Osteocyte (in vitro differentiated cells): ENCODE data around the gene ARHGEF7. TPM values are rescaled to one million over a fixed set of nuclear protein-coding genes. Genes with fewer than 3 reads are reported as not detected.

Source experiments
- DNase-seq: peaks from one replicate; pipeline ENCODE4 v3.0.0; 2021; ENCODE audit warnings: mixed read lengths; ENCODE audit not compliant: unreplicated experiment; ENCODE audit errors: extremely low spot score
- H3K27ac Mint-ChIP-seq: one replicate; pipeline ENCODE4 v1.8.0; 2021; ENCODE audit warnings: mild to moderate bottlenecking, mixed read lengths; ENCODE audit not compliant: unreplicated experiment
- H3K27me3 Mint-ChIP-seq: one replicate; pipeline ENCODE4 v1.8.0; 2021; ENCODE audit warnings: mixed read lengths; ENCODE audit not compliant: unreplicated experiment
- H3K36me3 Mint-ChIP-seq: one replicate; pipeline ENCODE4 v1.8.0; 2021; ENCODE audit warnings: mixed read lengths; ENCODE audit not compliant: unreplicated experiment
- H3K4me1 Mint-ChIP-seq: one replicate; pipeline ENCODE4 v1.8.0; 2021; ENCODE audit warnings: mixed read lengths; ENCODE audit not compliant: unreplicated experiment
- H3K4me3 Mint-ChIP-seq: one replicate; pipeline ENCODE4 v1.8.0; 2021; ENCODE audit warnings: mild to moderate bottlenecking, moderate library complexity, mixed read lengths; ENCODE audit not compliant: unreplicated experiment
- H3K9me3 Mint-ChIP-seq: one replicate; pipeline ENCODE4 v1.8.0; 2021; ENCODE audit warnings: mixed read lengths; ENCODE audit not compliant: unreplicated experiment
- CTCF ChIP-seq: fragments of 200-600 bp; sonication (generic); IDR thresholded peaks from 2 replicates; pipeline ENCODE4 v1.5.0; 2021; ENCODE audit warnings: antibody characterized with exemption, mild to moderate bottlenecking, moderate library complexity
- total RNA-seq: library from RNA; stranded (reverse); gene quantifications from 2 replicates; pipeline ENCODE4 v1.2.1, GENCODE V29; 2021

ARHGEF7 gene
- total RNA-seq, 1 donor from 2014 or later, result 125 TPM

- DNase-seq, result no peak
- peaks cover 4% of the 10 kb centered on the region for H3K9me3 Mint-ChIP-seq
These were observed 599 bp upstream of the ARHGEF7 start for GRCh38 chr13:111114362-111115060.

GRCh38 chr13:111115965-111116521 lies 933 bp downstream of the ARHGEF7 start:
- Mint-ChIP-seq H3K27me3 (peaks cover 3% of the 10 kb centered on the region), H3K27ac (peak overlapping the region; percentile 100), H3K36me3 (peaks cover 11% of the 10 kb centered on the region), H3K9me3 (no peaks in the 10 kb centered on the region), H3K4me3 (peak overlapping the region; percentile 91), H3K4me1 (peaks cover 56% of the 10 kb centered on the region)
- no peak for TF ChIP-seq CTCF
- peak; percentile 96 for DNase-seq

More at GRCh38 chr13:111114362-111115060, 599 bp upstream of the ARHGEF7 start:
- Mint-ChIP-seq H3K27me3 (peaks cover 9% of the 10 kb centered on the region), H3K4me3 (peak overlapping the region; percentile 88), H3K36me3 (no peaks in the 10 kb centered on the region), H3K4me1 (peaks cover 42% of the 10 kb centered on the region), H3K27ac (peak overlapping the region; percentile 99)
- no peak for TF ChIP-seq CTCF

- Mint-ChIP-seq H3K4me3 (peak overlapping the region; percentile 91), H3K36me3 (peaks cover 15% of the 10 kb centered on the region), H3K27ac (peak overlapping the region; percentile 100), H3K27me3 (no peaks in the 10 kb centered on the region), H3K9me3 (no peaks in the 10 kb centered on the region), H3K4me1 (peaks cover 64% of the 10 kb centered on the region)
- DNase-seq, result no peak
- no peak for TF ChIP-seq CTCF
These were observed 1.7 kb downstream of the ARHGEF7 start for GRCh38 chr13:111116856-111117255.

- TF ChIP-seq CTCF, result no peak
- H3K4me1 Mint-ChIP-seq, result peaks cover 68% of the 10 kb centered on the region
- peaks cover 15% of the 10 kb centered on the region for H3K36me3 Mint-ChIP-seq
- no peaks in the 10 kb centered on the region for H3K27me3 Mint-ChIP-seq
- H3K9me3 Mint-ChIP-seq, result no peaks in the 10 kb centered on the region
- H3K4me3 Mint-ChIP-seq, result peak overlapping the region; percentile 91
- no peak for DNase-seq
- peak overlapping the region; percentile 100 for H3K27ac Mint-ChIP-seq
These were observed 2.2 kb downstream of the ARHGEF7 start for GRCh38 chr13:111117289-111117688.

GRCh38 chr13:111117961-111118360 lies 2.9 kb downstream of the ARHGEF7 start:
- peak overlapping the region; percentile 91 for H3K4me3 Mint-ChIP-seq
- H3K27me3 Mint-ChIP-seq, result no peaks in the 10 kb centered on the region

More at GRCh38 chr13:111117961-111118360, 2.9 kb downstream of the ARHGEF7 start:
- Mint-ChIP-seq H3K4me1 (peaks cover 73% of the 10 kb centered on the region), H3K27ac (peak overlapping the region; percentile 100), H3K9me3 (no peaks in the 10 kb centered on the region), H3K36me3 (peaks cover 15% of the 10 kb centered on the region)
- no peak for DNase-seq
- no peak for TF ChIP-seq CTCF
